HG03439 (cell line): Measurements from ENCODE around the gene CATSPERD.
"Not testable (repeated sequence)": the region's sequence is repeated elsewhere in the genome, so short reads cannot be mapped to it uniquely, and the experiment has no call there.

ENCODE experiments used
- ATAC-seq: cut with Tn5 transposase; IDR thresholded peaks from one replicate; pipeline ENCODE4 v1.9.1; 2021; ENCODE audit warnings: mild to moderate bottlenecking, moderate library complexity; ENCODE audit not compliant: unreplicated experiment

CATSPERD gene

GRCh38 chr19:5686326-5686646 is 34.2 kb upstream of the CATSPERD start:
- no peak for ATAC-seq

DNA sequence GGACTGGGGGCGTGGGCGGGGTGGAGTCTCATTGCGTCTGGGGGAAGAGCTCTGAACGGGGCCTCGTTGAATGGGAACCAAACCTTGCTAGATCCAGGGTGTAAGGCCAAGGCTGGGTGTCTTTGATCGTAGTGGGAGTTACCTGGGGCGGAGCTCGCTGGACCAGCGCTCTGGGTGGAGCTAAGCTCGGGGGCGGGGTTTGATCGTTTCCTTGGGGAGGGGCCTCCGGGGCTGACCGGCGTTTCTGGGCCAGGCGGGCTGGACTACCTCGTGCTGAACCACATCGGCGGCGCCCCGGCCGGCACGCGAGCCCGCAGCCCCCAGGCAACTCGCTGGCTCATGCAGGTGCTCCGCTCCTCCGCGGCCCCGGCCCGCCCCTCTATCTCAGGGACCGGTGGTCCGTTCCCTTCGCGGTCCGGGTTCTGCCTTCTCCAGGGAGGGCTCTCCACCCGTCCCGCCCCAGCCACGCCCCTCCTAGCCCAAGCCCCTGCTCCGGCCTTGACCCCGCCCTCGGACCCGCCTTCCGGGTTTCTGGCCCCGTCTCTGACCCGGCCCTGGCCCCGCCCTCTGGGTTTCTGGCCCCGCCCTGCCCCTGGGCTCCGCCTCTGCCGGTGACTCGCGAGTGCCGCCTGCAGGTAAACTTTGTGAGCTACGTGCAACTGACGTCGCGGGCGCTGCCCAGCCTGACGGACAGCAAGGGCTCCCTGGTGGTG is 33.6 kb upstream of the CATSPERD start:
- ATAC-seq = peak; percentile 49

DNA sequence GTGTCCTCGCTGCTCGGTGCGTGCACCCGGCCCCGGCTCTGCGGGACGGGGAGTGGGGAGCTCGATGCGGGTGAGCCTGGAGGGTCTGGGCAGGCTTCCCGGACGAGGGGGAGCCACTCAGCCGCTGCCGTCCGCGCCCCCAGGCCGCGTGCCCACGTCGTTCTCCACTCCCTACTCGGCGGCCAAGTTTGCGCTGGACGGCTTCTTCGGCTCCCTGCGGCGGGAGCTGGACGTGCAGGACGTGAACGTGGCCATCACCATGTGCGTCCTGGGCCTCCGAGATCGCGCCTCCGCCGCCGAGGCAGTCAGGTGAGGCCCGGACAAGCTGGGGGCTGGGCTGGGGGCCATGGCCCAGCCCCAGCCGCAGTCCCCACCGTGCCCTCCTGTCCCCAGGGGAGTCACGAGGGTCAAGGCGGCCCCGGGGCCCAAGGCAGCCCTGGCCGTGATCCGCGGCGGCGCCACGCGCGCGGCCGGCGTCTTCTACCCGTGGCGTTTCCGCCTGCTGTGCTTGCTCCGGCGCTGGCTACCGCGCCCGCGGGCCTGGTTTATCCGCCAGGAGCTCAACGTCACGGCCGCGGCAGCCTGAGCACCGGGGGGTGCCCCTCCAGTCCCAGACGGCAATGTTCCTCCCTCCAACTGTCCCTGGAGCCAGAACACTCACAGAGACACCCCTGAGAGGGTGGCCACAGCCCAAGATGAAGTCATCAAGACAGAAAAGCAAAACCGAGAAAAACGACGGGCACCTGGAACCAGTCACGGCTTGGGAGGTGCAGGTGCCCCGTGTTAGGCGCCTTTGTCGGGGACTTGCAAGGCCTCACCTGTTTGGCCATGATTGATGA is 32.9 kb upstream of the CATSPERD start:
- no peak for ATAC-seq

- not testable (repeated sequence) for ATAC-seq
Measured at GRCh38 chr19:5688262-5688881, 32.1 kb upstream of the CATSPERD start.

GRCh38 chr19:5690125-5690954 is 30.1 kb upstream of the CATSPERD start, which contains the start of gene RPL36:
RPL36 (plus strand) TSS chr19:5690295; CDS start chr19:5690508, 213 bp downstream.
- peak; percentile 38 for ATAC-seq

GRCh38 chr19:5690955-5691821 is 29.2 kb upstream of the CATSPERD start:
- no peak for ATAC-seq

DNA sequence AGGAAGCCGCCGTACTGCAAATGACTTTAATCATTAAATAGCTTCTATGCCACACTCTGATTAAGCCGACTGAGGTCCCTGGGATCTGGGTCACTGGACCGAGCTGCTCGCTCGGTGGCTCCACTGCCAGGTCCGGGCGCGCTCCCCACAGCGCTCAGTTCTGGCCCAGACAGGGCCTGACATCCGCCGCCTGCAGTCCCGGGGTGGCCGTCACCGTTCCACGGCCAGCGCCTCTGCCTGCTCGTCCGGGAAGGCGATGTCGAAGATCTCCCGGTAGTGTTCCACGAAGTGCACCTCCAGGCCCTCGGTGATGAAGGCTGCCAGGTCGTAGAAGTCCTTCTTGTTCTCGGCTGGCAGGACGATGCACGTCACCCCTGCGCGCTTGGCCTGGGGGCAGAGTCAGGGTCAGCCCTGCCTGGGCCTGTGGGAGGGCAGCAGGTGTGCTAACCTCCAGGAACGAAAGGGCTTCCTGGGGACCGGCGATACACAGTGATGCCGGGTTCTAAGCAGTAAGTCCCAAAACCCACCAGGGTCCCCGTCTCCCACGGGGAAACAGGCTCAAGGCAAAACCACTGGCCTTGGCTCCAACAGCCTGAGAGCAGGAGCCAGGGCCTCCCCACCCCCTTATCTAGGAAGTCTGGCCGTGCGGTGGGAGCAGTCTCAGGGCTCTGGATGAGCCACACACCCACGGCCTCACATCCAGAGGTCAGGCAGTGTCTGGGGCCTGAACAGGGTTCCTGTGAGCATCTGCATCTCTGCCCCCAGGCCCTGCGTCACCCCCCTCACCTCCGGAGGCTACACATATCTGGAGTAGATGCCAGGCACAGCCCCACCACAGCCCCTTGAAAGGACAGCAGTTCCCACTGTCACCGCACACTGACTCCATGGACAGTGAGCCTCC is 28.4 kb upstream of the CATSPERD start:
- no peak for ATAC-seq

GRCh38 chr19:5692723-5693194 is 27.7 kb upstream of the CATSPERD start:
- ATAC-seq = no peak

DNA sequence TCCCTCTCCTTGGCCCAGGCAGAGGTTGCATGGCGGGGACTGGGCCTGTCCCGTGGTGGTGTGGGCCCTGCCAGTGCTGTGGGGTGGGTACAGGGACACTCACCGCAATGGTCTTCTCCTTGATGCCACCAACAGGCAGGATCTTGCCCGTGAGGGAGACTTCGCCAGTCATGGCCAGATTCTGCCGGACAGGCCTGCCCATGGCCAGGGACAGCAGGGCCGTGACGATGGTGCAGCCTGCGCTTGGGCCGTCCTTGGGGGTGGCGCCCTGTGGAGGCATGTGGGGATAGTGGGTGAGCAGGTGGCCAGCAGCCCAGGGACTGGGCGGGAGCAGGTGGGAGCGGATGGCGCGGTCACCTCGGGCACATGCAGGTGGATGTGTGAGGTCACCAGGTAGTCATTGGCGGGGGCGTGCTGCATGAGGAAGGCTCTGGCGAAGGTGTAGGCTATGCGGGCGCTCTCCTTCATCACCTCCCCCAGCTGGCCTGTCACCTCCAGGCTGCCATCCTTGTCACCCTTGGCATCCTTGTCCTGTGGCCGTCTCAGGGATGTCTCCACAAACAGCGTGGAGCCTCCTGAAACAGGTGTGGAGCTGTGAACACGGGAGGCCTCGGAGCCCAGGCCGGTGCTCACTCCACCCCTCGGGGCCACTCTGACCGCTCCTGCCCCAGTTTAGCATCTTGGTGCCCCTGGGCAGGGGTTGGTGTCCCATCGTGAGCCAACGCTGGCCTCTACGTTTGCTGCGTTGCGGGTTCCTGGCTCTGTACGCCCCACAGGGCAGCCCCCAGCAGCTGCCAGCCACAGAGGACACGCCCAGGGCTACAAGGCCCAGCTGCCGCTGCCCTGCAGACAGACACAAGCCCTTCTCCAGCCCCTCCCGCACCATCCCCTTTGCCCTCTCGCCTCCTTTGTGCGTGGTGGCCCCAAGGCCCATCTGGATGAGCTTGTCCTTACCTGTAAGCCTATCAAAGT is 27.0 kb upstream of the CATSPERD start:
- ATAC-seq = no peak

GRCh38 chr19:5694167-5694955 is 26.1 kb upstream of the CATSPERD start:
- no peak for ATAC-seq

DNA sequence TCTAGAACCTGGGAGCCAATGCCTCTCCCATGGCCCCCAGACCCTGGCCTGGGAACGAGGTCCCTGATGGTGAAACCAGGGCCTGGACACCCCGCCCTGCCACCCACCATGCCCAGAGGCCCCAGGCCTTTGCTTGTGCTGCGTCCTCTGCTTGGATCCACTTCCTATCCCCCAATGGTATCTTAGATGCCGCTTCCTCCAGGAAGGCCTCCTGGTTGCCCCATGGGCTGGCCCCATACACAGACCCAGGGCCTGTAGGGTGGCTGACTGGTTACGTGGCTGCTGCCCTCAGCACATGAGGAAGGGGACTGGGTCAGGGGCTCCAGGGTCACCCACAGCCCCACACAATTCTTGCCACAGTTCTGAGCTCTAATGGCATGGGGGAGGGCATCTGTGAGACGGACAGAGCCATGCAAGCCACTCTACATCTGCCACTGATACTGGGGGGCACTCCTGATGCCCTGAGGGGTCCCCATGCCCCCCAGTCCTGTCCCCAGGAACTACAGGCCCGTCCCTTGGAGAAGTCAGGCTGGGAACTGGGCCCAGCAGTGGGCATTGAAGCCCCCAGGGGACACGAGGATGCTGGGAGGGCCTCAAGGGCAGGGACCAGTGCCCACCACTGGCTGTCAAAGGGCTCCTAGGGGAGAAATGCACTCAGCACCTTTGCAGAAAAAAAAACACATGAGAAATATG is 25.3 kb upstream of the CATSPERD start:
- ATAC-seq = no peak

DNA sequence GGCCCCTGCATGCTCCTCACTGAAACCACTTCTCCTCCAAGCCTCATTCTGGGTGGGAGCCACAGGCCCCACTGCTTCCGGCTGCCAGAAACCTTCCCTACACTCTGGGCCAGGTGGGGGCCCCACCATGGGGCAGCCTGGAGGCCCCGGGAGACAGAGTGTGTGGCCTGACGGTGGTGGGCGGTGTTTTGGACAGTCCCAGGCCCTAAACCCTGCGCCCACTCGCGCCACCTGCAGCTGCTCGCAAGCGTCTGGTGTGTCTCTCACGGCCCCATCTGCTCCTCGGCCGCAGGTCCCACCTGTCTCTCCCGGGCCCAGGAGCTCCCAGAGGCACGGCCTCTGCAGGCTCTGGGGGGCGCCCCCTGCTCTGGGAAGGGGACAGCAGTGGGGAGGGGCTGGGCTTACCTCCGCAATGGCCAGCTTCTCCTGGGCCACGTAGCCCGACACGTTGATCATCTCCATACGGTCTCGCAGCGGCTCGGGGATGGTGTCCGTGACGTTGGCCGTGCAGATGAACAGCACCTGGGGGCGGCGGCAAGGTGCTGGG is 24.7 kb upstream of the CATSPERD start:
- no peak for ATAC-seq

DNA sequence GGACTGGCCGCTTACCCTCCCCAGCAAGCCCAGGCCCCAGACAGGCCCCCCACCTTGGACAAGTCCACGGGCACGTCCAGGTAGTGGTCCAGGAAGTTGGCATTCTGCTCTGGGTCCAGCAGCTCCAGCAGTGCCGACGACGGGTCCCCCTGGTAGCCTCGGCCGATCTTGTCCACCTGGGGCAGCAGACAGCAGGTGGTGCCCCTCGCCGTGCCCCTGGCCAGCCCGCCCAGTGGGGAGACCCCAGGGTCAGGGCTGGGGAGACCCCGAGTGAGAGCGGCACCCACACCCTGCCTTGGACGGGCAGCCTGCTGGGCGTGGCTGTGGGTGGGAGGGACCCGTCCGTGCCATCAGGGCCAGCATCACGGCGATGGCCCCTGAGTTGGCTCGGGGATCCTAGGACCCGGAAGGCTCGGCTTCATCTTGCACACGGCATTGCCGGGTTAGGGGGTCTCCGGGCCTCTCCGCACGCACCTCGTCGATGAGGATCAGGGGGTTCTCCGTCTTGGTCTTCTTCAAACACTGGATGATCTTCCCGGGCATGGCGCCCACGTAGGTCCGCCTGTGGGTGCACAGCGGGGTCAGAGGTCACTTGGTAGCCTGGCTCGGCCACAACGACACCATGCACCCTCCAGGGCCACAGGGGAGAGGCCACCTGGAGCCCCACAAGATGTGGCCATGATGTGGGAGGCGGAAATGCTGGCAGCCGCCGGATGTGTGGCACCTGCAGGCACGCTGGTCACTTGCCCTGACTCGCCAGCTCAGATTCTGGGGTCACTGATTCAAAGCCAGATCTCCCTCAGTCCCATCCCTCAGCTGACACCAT is 24.0 kb upstream of the CATSPERD start:
- ATAC-seq = no peak

DNA sequence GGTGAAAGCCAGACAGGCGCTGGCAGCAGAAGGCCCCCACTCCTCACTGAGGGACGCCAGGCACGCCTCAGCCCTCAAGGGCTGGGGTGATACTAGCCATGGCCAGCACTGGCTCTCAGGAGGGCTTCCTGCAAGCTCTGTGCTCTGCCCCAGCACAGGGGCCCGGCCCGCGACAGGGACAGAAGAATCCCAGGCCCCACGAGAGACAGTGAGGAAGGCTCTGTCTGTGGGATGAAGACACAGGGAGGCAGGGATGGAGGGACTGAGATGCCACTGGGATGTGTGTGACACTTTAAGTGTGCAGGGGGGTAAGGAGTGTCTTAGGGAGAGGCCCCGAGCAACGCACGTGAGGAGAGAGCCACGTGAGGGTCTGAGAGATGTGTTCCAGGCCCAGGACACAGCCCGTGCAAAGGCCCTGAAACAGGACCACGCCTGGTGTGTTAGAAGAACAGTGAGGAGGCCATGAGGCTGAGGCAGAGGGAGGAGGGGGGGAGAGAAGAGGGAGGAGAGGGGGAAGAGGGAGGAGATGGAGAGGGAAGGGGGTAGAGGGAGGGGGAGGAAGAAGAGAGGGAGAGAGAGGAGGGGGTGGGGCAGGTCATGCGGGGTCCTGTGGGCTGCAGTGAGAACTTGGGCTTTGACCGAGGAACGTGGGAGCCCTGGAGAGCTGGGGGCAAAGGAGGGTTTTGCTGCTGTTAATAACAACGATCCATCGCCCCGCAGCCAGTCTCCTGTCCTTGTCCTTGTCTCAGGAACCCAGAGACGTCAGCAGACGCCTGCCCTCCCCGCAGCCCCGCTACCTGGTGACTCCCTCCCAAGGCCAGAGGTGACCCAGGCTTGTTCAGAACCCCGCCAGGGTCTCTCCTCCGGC is 23.2 kb upstream of the CATSPERD start:
- no peak for ATAC-seq
